Measurements from ENCODE around the gene CCT5.
A peak's percentile ranks its signal among the peaks of the same experiment; 100 is the strongest.
"Not testable (repeated sequence)": the region's sequence is repeated elsewhere in the genome, so short reads cannot be mapped to it uniquely, and the experiment has no call there.

The CCT5 gene

GRCh38 chr5:10247217-10247616 is 2.9 kb upstream of the CCT5 start:
- DNase-seq = not testable (repeated sequence)

GRCh38 chr5:10248378-10249260 is 1.5 kb upstream of the CCT5 start:
- DNase-seq = no peak

GRCh38 chr5:10250806-10251276 is 761 bp downstream of the CCT5 start:
- peak; percentile 29 for DNase-seq

GRCh38 chr5:10251405-10251804 is 1.3 kb downstream of the CCT5 start:
- no peak for DNase-seq

GRCh38 chr5:10253390-10253789 is 3.3 kb downstream of the CCT5 start:
- no peak for DNase-seq

- no peak for DNase-seq
These were observed 4.6 kb downstream of the CCT5 start for GRCh38 chr5:10254686-10255085.

- no peak for DNase-seq
These were observed 7.8 kb downstream of the CCT5 start for GRCh38 chr5:10257870-10258269.

GRCh38 chr5:10259899-10260298 is 9.8 kb downstream of the CCT5 start:
- no peak for DNase-seq

- DNase-seq = no peak
These were observed 11.0 kb downstream of the CCT5 start for GRCh38 chr5:10261065-10261464.

GRCh38 chr5:10262121-10262774 is 12.2 kb downstream of the CCT5 start:
- no peak for DNase-seq

- no peak for DNase-seq
These were observed 12.9 kb downstream of the CCT5 start for GRCh38 chr5:10262995-10263394.

- DNase-seq = no peak
These were observed 14.5 kb downstream of the CCT5 start for GRCh38 chr5:10264604-10265003.

- no peak for DNase-seq
These were observed 15.4 kb downstream of the CCT5 start for GRCh38 chr5:10265245-10266109.

- no peak for DNase-seq
These were observed 16.1 kb downstream of the CCT5 start for GRCh38 chr5:10266137-10266536.

GRCh38 chr5:10266839-10267238 is 16.8 kb downstream of the CCT5 start:
- DNase-seq = no peak

- no peak for DNase-seq
These were observed 18.0 kb downstream of the CCT5 start for GRCh38 chr5:10268100-10268499.

- DNase-seq = no peak
These were observed 22.2 kb downstream of the CCT5 start for GRCh38 chr5:10272053-10272874.

GRCh38 chr5:10272875-10273209 is 22.8 kb downstream of the CCT5 start:
- not testable (repeated sequence) for DNase-seq

- DNase-seq = no peak
These were observed 25.4 kb downstream of the CCT5 start for GRCh38 chr5:10275460-10275859.

GRCh38 chr5:10275991-10276390 is 25.9 kb downstream of the CCT5 start:
- no peak for DNase-seq

GRCh38 chr5:10276691-10277090 is 26.6 kb downstream of the CCT5 start:
- no peak for DNase-seq

Data from CD4-positive, alpha-beta T cell treated with Interleukin-17A for 4 hours (primary cell).